ENCODE data around the gene YIF1B.

GRCh38 chr19:38316477-38317067 is 825 bp upstream of the YIF1B start:
- TF ChIP-seq SP1 (IDR thresholded peaks at IDR 0.05) = no peak
- no peak for TF ChIP-seq ZNF384 (IDR thresholded peaks at IDR 0.05)
- TF ChIP-seq FOXK2 (IDR thresholded peaks at IDR 0.05) = no peak
- no peak for TF ChIP-seq ARNT (IDR thresholded peaks at IDR 0.05)
- no peak for TF ChIP-seq CTBP1 (IDR thresholded peaks at IDR 0.05; ENCODE audit: borderline replicate concordance)
- no peak for TF ChIP-seq PKNOX1 (IDR thresholded peaks at IDR 0.05)
- no peak for TF ChIP-seq BHLHE40 (IDR thresholded peaks at IDR 0.05; ENCODE audit: borderline replicate concordance)
- TF ChIP-seq FOXM1 (IDR thresholded peaks at IDR 0.05; ENCODE audit: borderline replicate concordance) = no peak
- no peak for TF ChIP-seq SUZ12 (IDR thresholded peaks at IDR 0.05)
- no peak for TF ChIP-seq HDGF (IDR thresholded peaks at IDR 0.05; ENCODE audit: borderline replicate concordance)
- no peak for TF ChIP-seq FOXA1 (IDR thresholded peaks at IDR 0.05)
- no peak for TF ChIP-seq NFRKB (IDR thresholded peaks at IDR 0.05)
- TF ChIP-seq LEF1 (IDR thresholded peaks at IDR 0.05; ENCODE audit: borderline replicate concordance) = no peak
- TF ChIP-seq ELF4 (IDR thresholded peaks at IDR 0.05) = no peak

All from HEK293T (cell line).